Upper lobe of left lung (tissue), 4 donors: Measurements from ENCODE around the gene ACOD1.

ENCODE experiments used
- CTCF ChIP-seq, 6 experiments: fragments of 450-650 bp in 4 of 6; fragments of 200-600 bp in 2 of 6; sonication (generic) in 2 of 6; IDR thresholded peaks; one replicate each; pipeline ENCODE4 v1.5.1; 2016 to 2019; ENCODE audit warnings: antibody characterized with exemption in 6 of 6
- EP300 ChIP-seq, 4 donors: sonication (generic); formaldehyde crosslinking; IDR thresholded peaks; one replicate each; pipeline ENCODE4 v1.5.1; 2017; ENCODE audit warnings: antibody characterized with exemption in 4 of 4, control low read depth in 2 of 4
- POLR2A ChIP-seq, 4 donors: fragments of 450-650 bp; IDR thresholded peaks; one replicate each; pipeline ENCODE4 v1.5.1; 2016 to 2017; ENCODE audit warnings: antibody characterized with exemption in 4 of 4, mild to moderate bottlenecking in 2 of 4
- POLR2AphosphoS5 ChIP-seq, 2 donors: sonication (generic); formaldehyde crosslinking; IDR thresholded peaks; one replicate each; pipeline ENCODE4 v1.5.1; 2017; ENCODE audit warnings: antibody characterized with exemption in 2 of 2

- TF ChIP-seq CTCF (IDR thresholded peaks at IDR 0.05) (no peak), POLR2AphosphoS5 (IDR thresholded peaks at IDR 0.05) (no peak), EP300 (IDR thresholded peaks at IDR 0.05) (no peak), POLR2A (IDR thresholded peaks at IDR 0.05) (no peak)
Measured at GRCh38 chr13:76969488-76970365, 21.4 kb downstream of the ACOD1 start.
